ENCODE measurements around the gene ETNK2.

The ETNK2 gene

DNA sequence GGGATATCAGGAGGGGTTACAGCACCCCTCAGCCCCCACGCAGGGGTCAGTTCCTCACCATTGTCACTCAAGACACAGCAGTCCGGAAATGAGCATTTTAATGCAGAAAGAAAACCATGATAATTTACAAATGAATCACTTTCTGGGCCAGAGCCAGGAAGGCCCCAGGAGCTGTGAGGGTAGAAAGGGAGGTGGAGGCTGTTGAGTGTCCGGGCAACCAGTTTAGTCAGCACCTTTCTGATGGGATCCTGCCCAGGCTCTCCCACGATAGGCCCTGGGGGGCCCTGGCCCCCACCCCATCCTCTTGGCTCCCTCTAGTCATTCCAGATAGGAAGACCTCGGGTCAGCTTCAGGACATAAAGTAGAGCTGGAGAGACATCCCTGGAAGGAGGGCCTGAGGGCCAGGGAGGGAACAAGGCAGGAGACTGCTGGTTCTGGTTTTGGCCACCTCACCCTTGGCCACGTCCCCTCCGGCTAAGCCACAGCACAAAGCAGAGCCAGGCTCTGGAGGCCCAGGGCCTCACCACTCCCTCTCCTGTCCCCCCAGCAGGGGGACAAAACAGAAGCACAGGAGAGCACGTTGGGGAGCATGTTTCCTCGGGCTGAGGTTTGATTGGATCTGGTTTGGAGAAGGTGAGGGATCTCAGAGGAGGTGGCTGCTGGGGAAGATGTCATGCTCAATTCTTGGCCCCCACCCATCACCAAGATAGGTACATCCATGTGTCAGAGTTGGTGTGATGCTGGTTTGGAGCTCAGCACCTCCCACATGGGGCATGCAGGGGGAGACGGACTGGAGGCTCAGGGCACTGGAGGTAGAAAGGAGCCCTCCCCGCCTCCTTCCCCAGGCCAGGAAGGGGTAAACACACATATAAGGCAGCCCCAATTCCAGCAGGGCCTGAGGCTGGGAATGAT lies 20.6 kb downstream of the ETNK2 start:
- DNase-seq (ENCODE audit: low read depth): no peak
- TF ChIP-seq, protein P1, sequence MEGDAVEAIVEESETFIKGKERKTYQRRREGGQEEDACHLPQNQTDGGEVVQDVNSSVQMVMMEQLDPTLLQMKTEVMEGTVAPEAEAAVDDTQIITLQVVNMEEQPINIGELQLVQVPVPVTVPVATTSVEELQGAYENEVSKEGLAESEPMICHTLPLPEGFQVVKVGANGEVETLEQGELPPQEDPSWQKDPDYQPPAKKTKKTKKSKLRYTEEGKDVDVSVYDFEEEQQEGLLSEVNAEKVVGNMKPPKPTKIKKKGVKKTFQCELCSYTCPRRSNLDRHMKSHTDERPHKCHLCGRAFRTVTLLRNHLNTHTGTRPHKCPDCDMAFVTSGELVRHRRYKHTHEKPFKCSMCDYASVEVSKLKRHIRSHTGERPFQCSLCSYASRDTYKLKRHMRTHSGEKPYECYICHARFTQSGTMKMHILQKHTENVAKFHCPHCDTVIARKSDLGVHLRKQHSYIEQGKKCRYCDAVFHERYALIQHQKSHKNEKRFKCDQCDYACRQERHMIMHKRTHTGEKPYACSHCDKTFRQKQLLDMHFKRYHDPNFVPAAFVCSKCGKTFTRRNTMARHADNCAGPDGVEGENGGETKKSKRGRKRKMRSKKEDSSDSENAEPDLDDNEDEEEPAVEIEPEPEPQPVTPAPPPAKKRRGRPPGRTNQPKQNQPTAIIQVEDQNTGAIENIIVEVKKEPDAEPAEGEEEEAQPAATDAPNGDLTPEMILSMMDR (IDR thresholded peaks at IDR 0.05; ENCODE audit: control insufficient read depth, extremely low read depth, insufficient read depth): no peak
- H3K4me3 ChIP-seq (ENCODE audit: low read depth, low read length): no peak overlapping the region

DNA sequence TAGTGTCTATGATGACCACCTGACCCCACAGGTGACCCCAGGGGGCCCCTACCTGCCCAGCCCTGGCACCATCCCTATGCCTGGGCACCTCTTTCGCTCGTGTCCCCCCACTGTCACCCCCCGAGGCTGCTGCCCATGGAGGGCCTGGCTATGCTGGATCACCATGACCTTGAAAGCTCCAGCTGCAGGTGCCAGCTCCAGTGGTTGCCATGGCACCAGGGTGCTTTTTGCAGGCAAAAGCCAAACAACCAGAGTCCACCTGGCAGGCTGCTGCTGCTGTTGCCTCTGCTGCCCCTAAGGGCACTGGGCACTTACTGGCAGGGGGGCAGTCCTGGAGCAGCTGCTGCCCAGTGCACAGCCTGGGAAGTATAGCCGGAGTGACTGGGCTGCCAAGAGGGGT lies 21.7 kb downstream of the ETNK2 start:
- DNase-seq (ENCODE audit: low read depth): no peak
- TF ChIP-seq, protein P1 (IDR thresholded peaks at IDR 0.05; ENCODE audit: control insufficient read depth, extremely low read depth, insufficient read depth): no peak
- H3K4me3 ChIP-seq (ENCODE audit: low read depth, low read length): no peak overlapping the region

DNA sequence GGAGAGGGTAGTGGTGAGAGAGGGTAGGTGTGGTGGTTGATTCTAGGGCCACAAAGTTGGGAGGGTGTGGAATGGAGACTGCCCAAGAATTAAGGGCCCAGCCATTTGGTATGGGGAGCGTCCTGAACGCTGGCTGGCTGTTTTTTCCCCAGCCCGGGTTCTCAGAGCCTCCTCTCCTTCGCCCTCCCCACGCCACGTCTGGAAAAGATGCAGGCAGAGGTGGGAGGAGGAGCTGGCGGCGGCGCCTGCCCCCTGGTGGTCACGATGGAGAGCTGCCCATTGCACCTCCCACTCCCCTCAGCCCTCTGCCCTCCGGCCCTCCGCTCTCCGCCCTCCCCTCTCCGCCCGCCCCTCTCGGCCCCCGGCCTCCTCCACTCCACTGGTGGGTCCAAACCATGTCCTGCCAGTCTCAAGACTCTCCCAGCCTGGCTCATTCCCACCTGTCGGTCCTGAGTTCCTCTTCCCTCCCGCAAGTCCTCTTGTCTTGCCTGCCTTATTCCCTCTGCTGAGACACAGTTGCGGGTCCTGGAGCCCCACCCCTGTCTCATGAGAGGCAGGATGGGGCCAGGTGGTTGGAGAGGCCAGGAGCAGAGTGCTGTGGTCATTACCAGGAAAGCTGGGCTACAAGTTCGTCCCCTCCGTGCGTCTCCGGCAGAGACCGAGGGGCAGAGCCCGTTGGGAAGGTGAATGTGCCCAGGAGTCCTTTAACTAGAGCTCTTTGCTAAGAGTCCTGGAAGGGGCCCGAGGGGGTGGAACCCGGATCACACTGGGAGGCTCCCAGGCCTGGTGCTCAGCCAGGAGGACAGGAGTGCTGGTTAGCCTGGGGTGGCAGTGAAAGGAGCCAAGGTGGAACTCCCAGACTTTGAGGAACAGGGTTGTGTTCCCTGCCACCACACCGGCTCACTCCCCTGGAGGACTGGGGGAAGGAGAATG lies 22.6 kb downstream of the ETNK2 start:
- no peak for DNase-seq (ENCODE audit: low read depth)
- no peak overlapping the region for H3K4me3 ChIP-seq (ENCODE audit: low read depth, low read length)

DNA sequence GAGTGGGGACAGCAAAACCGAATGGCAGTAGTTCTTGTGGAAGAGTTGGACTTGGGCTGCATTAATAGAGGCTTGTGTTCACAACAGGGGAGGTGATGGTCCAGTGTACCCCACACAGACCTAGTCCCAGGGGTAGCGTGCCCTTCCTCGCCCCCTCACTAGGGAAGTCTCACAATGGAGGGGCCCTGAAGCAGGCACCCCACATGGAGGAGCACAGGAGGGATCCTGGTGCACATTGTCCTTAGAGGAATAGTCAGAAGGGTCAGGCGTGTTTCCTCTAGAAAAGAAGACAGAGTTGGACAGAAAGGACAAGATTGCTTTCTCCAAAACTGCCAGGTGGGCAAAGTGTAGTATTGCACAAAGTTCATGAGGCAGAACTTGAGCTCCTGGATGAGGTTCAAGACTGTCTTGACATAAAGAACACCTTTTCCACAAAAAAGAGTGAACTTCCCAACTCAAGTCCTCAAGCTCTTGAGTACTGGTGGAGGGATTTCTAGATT lies 23.3 kb downstream of the ETNK2 start:
- H3K4me3 ChIP-seq (ENCODE audit: low read depth, low read length): no peak overlapping the region
- TF ChIP-seq, protein P1 (IDR thresholded peaks at IDR 0.05; ENCODE audit: control insufficient read depth, extremely low read depth, insufficient read depth): no peak
- no peak for DNase-seq (ENCODE audit: low read depth)

More for the DNA sequence above, 22.6 kb downstream of the ETNK2 start:
- TF ChIP-seq, protein P1 (IDR thresholded peaks at IDR 0.05; ENCODE audit: control insufficient read depth, extremely low read depth, insufficient read depth): peak; percentile 93

DNA sequence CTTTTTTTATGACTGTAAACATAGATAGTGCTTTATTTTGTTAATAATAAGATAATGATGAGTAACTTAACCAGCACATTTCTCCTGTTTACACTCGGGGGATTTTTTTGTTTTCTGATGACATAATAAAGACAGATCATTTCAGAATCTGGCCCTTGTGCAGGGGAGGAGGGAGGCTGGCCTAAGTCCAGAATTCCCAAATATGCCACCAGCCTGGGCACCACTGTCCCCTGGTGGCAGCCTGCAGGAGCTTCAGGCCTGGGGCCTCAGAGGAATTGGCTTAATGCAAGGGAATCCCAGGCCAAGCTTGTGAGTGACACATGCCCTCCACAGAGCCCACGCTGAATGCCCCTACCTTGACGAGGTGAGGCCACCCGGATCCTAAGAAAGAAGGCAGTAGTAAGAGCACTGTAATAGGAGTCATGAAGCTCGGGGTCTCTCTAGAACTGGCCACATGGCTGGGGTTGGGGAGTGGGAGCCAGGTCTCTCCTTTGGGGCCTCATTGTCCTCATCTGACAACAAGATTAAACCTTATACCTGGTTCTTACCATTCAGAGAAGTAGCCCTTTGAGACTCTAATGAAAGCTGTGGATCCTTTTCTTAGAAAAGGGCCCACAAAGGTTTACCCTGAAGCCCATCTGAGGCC lies 24.1 kb downstream of the ETNK2 start:
- H3K4me3 ChIP-seq (ENCODE audit: low read depth, low read length): no peak overlapping the region
- peak; percentile 63 for DNase-seq (ENCODE audit: low read depth)
- TF ChIP-seq, protein P1 (IDR thresholded peaks at IDR 0.05; ENCODE audit: control insufficient read depth, extremely low read depth, insufficient read depth): peak; percentile 98

- TF ChIP-seq, protein P1 (IDR thresholded peaks at IDR 0.05; ENCODE audit: control insufficient read depth, extremely low read depth, insufficient read depth): no peak
- H3K4me3 ChIP-seq (ENCODE audit: low read depth, low read length): no peak overlapping the region
- DNase-seq (ENCODE audit: low read depth): no peak
Measured at GRCh38 chr1:204126956-204127355, 24.9 kb downstream of the ETNK2 start.
